ENCODE results near the gene CNBD2. TPM values are rescaled to one million over a fixed set of nuclear protein-coding genes. Genes with fewer than 3 reads are reported as not detected.

CNBD2 gene
- total and polyA plus RNA-seq, 2 donors from 2014 or later = 7.4 to 11.4 TPM

- H3K9ac ChIP-seq (ENCODE audit: low read length in 3 of 3) = no peak overlapping the region
- H3K27ac ChIP-seq (ENCODE audit: low read depth in 2 of 2, low read length in 2 of 2) = no peak overlapping the region
- TF ChIP-seq, protein P1, sequence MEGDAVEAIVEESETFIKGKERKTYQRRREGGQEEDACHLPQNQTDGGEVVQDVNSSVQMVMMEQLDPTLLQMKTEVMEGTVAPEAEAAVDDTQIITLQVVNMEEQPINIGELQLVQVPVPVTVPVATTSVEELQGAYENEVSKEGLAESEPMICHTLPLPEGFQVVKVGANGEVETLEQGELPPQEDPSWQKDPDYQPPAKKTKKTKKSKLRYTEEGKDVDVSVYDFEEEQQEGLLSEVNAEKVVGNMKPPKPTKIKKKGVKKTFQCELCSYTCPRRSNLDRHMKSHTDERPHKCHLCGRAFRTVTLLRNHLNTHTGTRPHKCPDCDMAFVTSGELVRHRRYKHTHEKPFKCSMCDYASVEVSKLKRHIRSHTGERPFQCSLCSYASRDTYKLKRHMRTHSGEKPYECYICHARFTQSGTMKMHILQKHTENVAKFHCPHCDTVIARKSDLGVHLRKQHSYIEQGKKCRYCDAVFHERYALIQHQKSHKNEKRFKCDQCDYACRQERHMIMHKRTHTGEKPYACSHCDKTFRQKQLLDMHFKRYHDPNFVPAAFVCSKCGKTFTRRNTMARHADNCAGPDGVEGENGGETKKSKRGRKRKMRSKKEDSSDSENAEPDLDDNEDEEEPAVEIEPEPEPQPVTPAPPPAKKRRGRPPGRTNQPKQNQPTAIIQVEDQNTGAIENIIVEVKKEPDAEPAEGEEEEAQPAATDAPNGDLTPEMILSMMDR (IDR thresholded peaks at IDR 0.05; ENCODE audit: borderline replicate concordance, extremely low read depth, insufficient read depth) = no peak
- no peaks in the 10 kb centered on the region for H3K4me1 ChIP-seq (ENCODE audit: control insufficient read depth in 2 of 3, insufficient read depth in 2 of 3, low read depth in 1 of 3, low read length in 3 of 3)
- H3K27me3 ChIP-seq (ENCODE audit: control insufficient read depth, insufficient read depth, low read length) = no peaks in the 10 kb centered on the region
- DNase-seq (no peak), FAIRE-seq (no peak)
- H3K36me3 ChIP-seq (ENCODE audit: control insufficient read depth in 2 of 3, insufficient read depth in 3 of 3, low read length in 3 of 3) = no peaks in the 10 kb centered on the region
- H3K4me3 ChIP-seq (ENCODE audit: low read length in 3 of 3) = no peak overlapping the region
- no peaks in the 10 kb centered on the region for H3K9me3 ChIP-seq (ENCODE audit: control insufficient read depth in 2 of 3, insufficient read depth in 1 of 3, low read length in 3 of 3)
- intact Hi-C loops (cut with DNase I) = no loop called here
Measured at GRCh38 chr20:35981969-35982368, 13.6 kb downstream of the CNBD2 start.

DNA sequence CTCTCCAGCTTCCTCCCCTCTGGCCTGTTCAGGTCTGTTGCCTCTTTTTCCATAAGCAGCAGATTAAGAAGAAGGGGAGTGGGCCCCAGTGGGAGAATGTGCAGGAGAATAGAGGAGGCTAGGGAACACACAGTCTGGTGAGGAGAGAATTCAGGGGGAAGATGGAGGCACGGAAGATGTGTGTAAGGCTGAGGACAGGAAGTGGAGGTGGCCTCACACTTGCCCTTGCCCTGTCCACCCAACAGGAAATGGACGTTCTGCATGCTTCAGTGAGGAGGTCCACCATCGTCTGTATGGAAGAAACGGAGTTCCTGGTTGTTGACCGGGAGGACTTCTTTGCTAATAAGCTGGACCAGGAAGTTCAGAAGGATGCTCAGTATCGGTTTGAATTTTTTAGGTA, 16.0 kb downstream of the CNBD2 start:
- intact Hi-C loops (cut with DNase I) = no loop called here
- Histone ChIP-seq H3K36me3 (ENCODE audit: control insufficient read depth in 2 of 3, insufficient read depth in 3 of 3, low read length in 3 of 3) (no peaks in the 10 kb centered on the region), H3K27ac (ENCODE audit: low read depth in 2 of 2, low read length in 2 of 2) (no peak overlapping the region), H3K4me3 (ENCODE audit: low read length in 3 of 3) (no peak overlapping the region), H3K9ac (ENCODE audit: low read length in 3 of 3) (no peak overlapping the region), H3K4me1 (ENCODE audit: control insufficient read depth in 2 of 3, insufficient read depth in 2 of 3, low read depth in 1 of 3, low read length in 3 of 3) (no peaks in the 10 kb centered on the region), H3K9me3 (ENCODE audit: control insufficient read depth in 2 of 3, insufficient read depth in 1 of 3, low read length in 3 of 3) (no peaks in the 10 kb centered on the region), H3K27me3 (ENCODE audit: control insufficient read depth, insufficient read depth, low read length) (no peaks in the 10 kb centered on the region)
- TF ChIP-seq, protein P1 (IDR thresholded peaks at IDR 0.05; ENCODE audit: borderline replicate concordance, extremely low read depth, insufficient read depth) = no peak
- no peak for FAIRE-seq
- DNase-seq = no peak

DNA sequence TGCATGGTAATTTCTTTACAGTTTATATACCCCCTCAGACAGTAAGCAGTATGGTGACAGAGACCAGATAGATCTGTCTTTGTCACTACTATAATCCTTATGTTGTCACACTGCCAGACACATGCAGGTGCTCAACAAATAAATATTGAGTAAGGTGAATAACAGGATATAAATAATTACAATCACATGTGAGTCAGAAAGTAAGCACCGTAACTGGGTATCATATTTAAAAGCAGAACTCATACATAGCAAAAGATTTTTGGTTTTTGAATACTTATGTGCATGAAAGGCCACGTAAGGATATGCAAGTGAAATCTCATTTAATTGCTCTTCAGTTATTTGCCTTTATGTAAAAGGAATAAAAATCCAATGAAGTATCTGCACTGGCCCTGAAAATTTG, 17.4 kb downstream of the CNBD2 start:
- no peaks in the 10 kb centered on the region for H3K4me1 ChIP-seq (ENCODE audit: control insufficient read depth in 2 of 3, insufficient read depth in 2 of 3, low read depth in 1 of 3, low read length in 3 of 3)
- H3K36me3 ChIP-seq (ENCODE audit: control insufficient read depth in 2 of 3, insufficient read depth in 3 of 3, low read length in 3 of 3) = no peaks in the 10 kb centered on the region

More for the DNA sequence above, 17.4 kb downstream of the CNBD2 start:
- DNase-seq (no peak), FAIRE-seq (no peak)
- H3K4me3 ChIP-seq (ENCODE audit: low read length in 3 of 3) = no peak overlapping the region
- intact Hi-C loops (cut with DNase I) = no loop called here
- no peaks in the 10 kb centered on the region for H3K27me3 ChIP-seq (ENCODE audit: control insufficient read depth, insufficient read depth, low read length)
- H3K9ac ChIP-seq (ENCODE audit: low read length in 3 of 3) = no peak overlapping the region
- no peaks in the 10 kb centered on the region for H3K9me3 ChIP-seq (ENCODE audit: control insufficient read depth in 2 of 3, insufficient read depth in 1 of 3, low read length in 3 of 3)
- TF ChIP-seq, protein P1 (IDR thresholded peaks at IDR 0.05; ENCODE audit: borderline replicate concordance, extremely low read depth, insufficient read depth) = no peak
- no peak overlapping the region for H3K27ac ChIP-seq (ENCODE audit: low read depth in 2 of 2, low read length in 2 of 2)
